HG02798 (cell line): Measurements from ENCODE around the gene GTSF1L.
A peak's percentile ranks its signal among the peaks of the same experiment; 100 is the strongest.

ENCODE experiments used
- ATAC-seq: cut with Tn5 transposase; IDR thresholded peaks from one replicate; pipeline ENCODE4 v1.9.1; 2021; ENCODE audit warnings: mild to moderate bottlenecking; ENCODE audit not compliant: unreplicated experiment, poor library complexity

GTSF1L gene

GRCh38 chr20:43746344-43747137, 19.7 kb upstream of the GTSF1L start:
- no peak for ATAC-seq

- no peak for ATAC-seq
Observed at GRCh38 chr20:43744966-43745730, 18.3 kb upstream of the GTSF1L start.

- ATAC-seq = no peak
Observed at GRCh38 chr20:43744151-43744611, 17.4 kb upstream of the GTSF1L start.

GRCh38 chr20:43740642-43741041, 13.8 kb upstream of the GTSF1L start:
- ATAC-seq = no peak

- ATAC-seq = no peak
Observed at GRCh38 chr20:43739148-43739749, 12.4 kb upstream of the GTSF1L start.

- no peak for ATAC-seq
Observed at GRCh38 chr20:43737925-43738324, 11.1 kb upstream of the GTSF1L start.

- ATAC-seq = peak; percentile 76
Observed at GRCh38 chr20:43736588-43737158, 9.9 kb upstream of the GTSF1L start.

- no peak for ATAC-seq
Observed at GRCh38 chr20:43731927-43732326, 5.1 kb upstream of the GTSF1L start.

- no peak for ATAC-seq
Observed at GRCh38 chr20:43731469-43731868, 4.7 kb upstream of the GTSF1L start.

- no peak for ATAC-seq
Observed at GRCh38 chr20:43728686-43729255, 2.0 kb upstream of the GTSF1L start.

- no peak for ATAC-seq
Observed at GRCh38 chr20:43727980-43728590, 1.3 kb upstream of the GTSF1L start.

- no peak for ATAC-seq
Observed at GRCh38 chr20:43726333-43726732, 469 bp downstream of the GTSF1L start.

GRCh38 chr20:43725666-43726065, 1.1 kb downstream of the GTSF1L start:
- no peak for ATAC-seq

- ATAC-seq = no peak
Observed at GRCh38 chr20:43724383-43724782, 2.4 kb downstream of the GTSF1L start.

- ATAC-seq = no peak
Observed at GRCh38 chr20:43723735-43724134, 3.1 kb downstream of the GTSF1L start.

GRCh38 chr20:43723186-43723585, 3.6 kb downstream of the GTSF1L start:
- no peak for ATAC-seq

- no peak for ATAC-seq
Observed at GRCh38 chr20:43722153-43722505, 4.7 kb downstream of the GTSF1L start.

- ATAC-seq = no peak
Observed at GRCh38 chr20:43721429-43722152, 5.2 kb downstream of the GTSF1L start.

- no peak for ATAC-seq
Observed at GRCh38 chr20:43721097-43721428, 5.7 kb downstream of the GTSF1L start.

GRCh38 chr20:43720007-43720406, 6.8 kb downstream of the GTSF1L start:
- ATAC-seq = no peak
